GM13977 (cell line): ENCODE measurements around the gene PAGR1.
"Not testable (repeated sequence)": the region's sequence is repeated elsewhere in the genome, so short reads cannot be mapped to it uniquely, and the experiment has no call there.

Experiments used
- DNase-seq: peaks from one replicate; pipeline ENCODE4 v3.0.0; 2012; ENCODE audit warnings: low spot score
- CTCF ChIP-seq: IDR thresholded peaks from 2 replicates; pipeline ENCODE4 v1.5.1; 2012; ENCODE audit warnings: mild to moderate bottlenecking, control low read depth; ENCODE audit not compliant: insufficient read depth; ENCODE audit errors: extremely low read depth, missing control alignments
- in situ Hi-C: fragments of 300-500 bp; cut with MboI; formaldehyde crosslinking; loops from one replicate; pipeline ENCODE4 v1.12.0; 2022; ENCODE audit warnings: low sequenced_read_pairs, low pct_unique_long_range_greater_than_20kb, mixed read lengths, inconsistent platforms; ENCODE audit not compliant: unreplicated experiment

The PAGR1 gene

GRCh38 chr16:29860218-29860617 lies 44.3 kb downstream of the PAGR1 start:
- no peak for TF ChIP-seq CTCF
- in situ Hi-C loops, result no loop called here

GRCh38 chr16:29862383-29862883 lies 46.5 kb downstream of the PAGR1 start:
- DNase-seq, result no peak
- TF ChIP-seq CTCF, result peak; percentile 25
- in situ Hi-C loops, result no loop called here

More at GRCh38 chr16:29860218-29860617, 44.3 kb downstream of the PAGR1 start:
- DNase-seq, result no peak

GRCh38 chr16:29862884-29863668 lies 47.1 kb downstream of the PAGR1 start, which contains the start of gene CDIPT:
Gene CDIPT, minus strand, starts transcription at chr16:29863226. Its CDS starts 369 bp downstream, at chr16:29862857.
- TF ChIP-seq CTCF, result peak; percentile 86
- DNase-seq, result peak; percentile 95
- in situ Hi-C loops, result no loop called here

GRCh38 chr16:29863669-29863984 lies 47.7 kb downstream of the PAGR1 start:
- no peak for TF ChIP-seq CTCF
- DNase-seq, result no peak
- in situ Hi-C loops, result no loop called here

- TF ChIP-seq CTCF, result no peak
- DNase-seq, result no peak
- in situ Hi-C loops, result no loop called here
Observed at GRCh38 chr16:29864205-29864604, 48.3 kb downstream of the PAGR1 start.

GRCh38 chr16:29868396-29869009 lies 52.6 kb downstream of the PAGR1 start:
- no peak for DNase-seq
- in situ Hi-C loops, result no loop called here
- TF ChIP-seq CTCF, result no peak

GRCh38 chr16:29869067-29869466 lies 53.1 kb downstream of the PAGR1 start:
- in situ Hi-C loops, DNase-seq: not testable (repeated sequence)
